H9 (cell line): ENCODE data around the gene SLC12A4. TPM values are rescaled to one million over a fixed set of nuclear protein-coding genes. Genes with fewer than 3 reads are reported as not detected.

Experiments used
- DNase-seq: peaks from one replicate; pipeline ENCODE4 v3.0.0-alpha.2; 2017
- H2AFZ ChIP-seq: one replicate; pipeline ENCODE4 v1.6.1; 2013; ENCODE audit warnings: mild to moderate bottlenecking, low read length, control low read depth, moderate library complexity
- H2AK5ac ChIP-seq: 2 replicates; pipeline ENCODE4 v1.6.1; 2013; ENCODE audit warnings: low read length, control low read depth, mixed read lengths; ENCODE audit not compliant: insufficient read length
- H2BK120ac ChIP-seq: one replicate; pipeline ENCODE4 v1.6.1; 2013; ENCODE audit warnings: low read depth, mild to moderate bottlenecking, low read length, control low read depth, inconsistent platforms; ENCODE audit not compliant: poor library complexity, severe bottlenecking
- H2BK12ac ChIP-seq: 2 replicates; pipeline ENCODE4 v1.6.1; 2013; ENCODE audit warnings: low read length, control low read depth, mixed read lengths, low read depth; ENCODE audit not compliant: insufficient read length
- H2BK15ac ChIP-seq: 2 replicates; pipeline ENCODE4 v1.6.1; 2013; ENCODE audit warnings: low read depth, low read length, control low read depth
- H2BK20ac ChIP-seq: one replicate; pipeline ENCODE4 v1.6.1; 2013; ENCODE audit warnings: low read depth, mild to moderate bottlenecking, low read length, control low read depth, inconsistent platforms; ENCODE audit not compliant: poor library complexity, severe bottlenecking
- H2BK5ac ChIP-seq: 2 replicates; pipeline ENCODE4 v1.6.1; 2013; ENCODE audit warnings: low read length, control low read depth, mixed read lengths; ENCODE audit not compliant: insufficient read length
- H3K14ac ChIP-seq: 2 replicates; pipeline ENCODE4 v1.6.1; 2013; ENCODE audit warnings: low read length, control low read depth; ENCODE audit not compliant: insufficient read depth
- H3K18ac ChIP-seq: 2 replicates; pipeline ENCODE4 v1.6.1; 2013; ENCODE audit warnings: low read depth, mild to moderate bottlenecking, mixed read lengths, low read length, control low read depth; ENCODE audit not compliant: insufficient read length
- H3K23ac ChIP-seq: 2 replicates; pipeline ENCODE4 v1.6.1; 2013; ENCODE audit warnings: low read length, control low read depth, mixed read lengths, low read depth; ENCODE audit not compliant: insufficient read length
- H3K23me2 ChIP-seq: 2 replicates; pipeline ENCODE4 v1.6.1; 2013; ENCODE audit warnings: low read depth, mild to moderate bottlenecking, mixed read lengths, low read length, control low read depth; ENCODE audit not compliant: insufficient read length, poor library complexity, severe bottlenecking
- H3K27ac ChIP-seq: 2 replicates; pipeline ENCODE4 v1.5.1; 2013; ENCODE audit warnings: low read length, control low read depth, mixed read lengths, low read depth; ENCODE audit not compliant: insufficient read length
- H3K27me3 ChIP-seq: 2 replicates; pipeline ENCODE4 v1.6.1; 2013; ENCODE audit warnings: low read length, control low read depth, inconsistent platforms; ENCODE audit not compliant: insufficient read depth
- H3K4ac ChIP-seq: 2 replicates; pipeline ENCODE4 v1.6.1; 2013; ENCODE audit warnings: low read depth, mild to moderate bottlenecking, control low read depth, inconsistent platforms, low read length, moderate library complexity
- H3K4me1 ChIP-seq: 2 replicates; pipeline ENCODE4 v1.6.1; 2013; ENCODE audit warnings: low read length, control low read depth, inconsistent platforms; ENCODE audit not compliant: insufficient read depth
- H3K4me2 ChIP-seq: 2 replicates; pipeline ENCODE4 v1.6.1; 2013; ENCODE audit warnings: low read length, control low read depth, mixed read lengths; ENCODE audit not compliant: insufficient read length, insufficient read depth
- H3K56ac ChIP-seq: 2 replicates; pipeline ENCODE4 v1.6.1; 2013; ENCODE audit warnings: low read depth, mild to moderate bottlenecking, mixed read lengths, low read length, control low read depth; ENCODE audit not compliant: insufficient read length
- H3K79me1 ChIP-seq: 2 replicates; pipeline ENCODE4 v1.6.1; 2013; ENCODE audit warnings: low read depth, mild to moderate bottlenecking, moderate library complexity, low read length, control low read depth, inconsistent platforms; ENCODE audit not compliant: insufficient read depth, poor library complexity, severe bottlenecking
- H3K79me2 ChIP-seq: 2 replicates; pipeline ENCODE4 v1.6.1; 2013; ENCODE audit warnings: low read length, control low read depth, inconsistent platforms; ENCODE audit not compliant: insufficient read depth
- H3K9ac ChIP-seq: 2 replicates; pipeline ENCODE4 v1.6.1; 2013; ENCODE audit warnings: low read length, control low read depth, mixed read lengths; ENCODE audit not compliant: insufficient read length; ENCODE audit errors: extremely low read depth
- H3K9me3 ChIP-seq: one replicate; pipeline ENCODE4 v1.6.1; 2013; ENCODE audit warnings: low read depth, low read length, inconsistent platforms; ENCODE audit not compliant: control insufficient read depth
- H3T11ph ChIP-seq: one replicate; pipeline ENCODE4 v1.6.1; 2013; ENCODE audit warnings: mild to moderate bottlenecking, low read length, control low read depth, inconsistent platforms
- H4K20me1 ChIP-seq: one replicate; pipeline ENCODE4 v1.6.1; 2013; ENCODE audit not compliant: control insufficient read depth, insufficient read length, insufficient read depth
- H4K5ac ChIP-seq: 2 replicates; pipeline ENCODE4 v1.6.1; 2013; ENCODE audit warnings: low read depth, mild to moderate bottlenecking, mixed read lengths, low read length, control low read depth; ENCODE audit not compliant: insufficient read length
- H4K8ac ChIP-seq: replicated peaks from 2 replicates; pipeline ENCODE4 v1.6.1; 2013; ENCODE audit warnings: low read length, control low read depth, mixed read lengths, low read depth; ENCODE audit not compliant: insufficient read length
- H4K91ac ChIP-seq: 2 replicates; pipeline ENCODE4 v1.6.1; 2013; ENCODE audit warnings: low read depth, mild to moderate bottlenecking, moderate library complexity, mixed read lengths, low read length, control low read depth; ENCODE audit not compliant: insufficient read length
- H3K27ac Mint-ChIP-seq, 3 experiments: 2 replicates in 2 of 3; 3 replicates in 1 of 3; pipeline ENCODE4 v1.8.0; 2020 to 2021; ENCODE audit warnings: mixed read lengths in 3 of 3, mild to moderate bottlenecking in 1 of 3, moderate library complexity in 1 of 3
- H3K27me3 Mint-ChIP-seq: 2 replicates; pipeline ENCODE4 v1.8.0; 2021; ENCODE audit warnings: low read depth, mild to moderate bottlenecking, moderate library complexity, mixed read lengths
- H3K36me3 Mint-ChIP-seq, 3 experiments: 2 replicates in 2 of 3; 3 replicates in 1 of 3; pipeline ENCODE4 v1.8.0; 2020 to 2021; ENCODE audit warnings: low read depth in 3 of 3, mixed read lengths in 3 of 3; ENCODE audit not compliant: insufficient read depth in 1 of 3
- H3K4me1 Mint-ChIP-seq, 2 experiments: 2 replicates each; pipeline ENCODE4 v1.8.0; 2020; ENCODE audit warnings: mixed read lengths in 2 of 2
- H3K4me3 Mint-ChIP-seq, 2 experiments: 2 replicates in 1 of 2; 3 replicates in 1 of 2; pipeline ENCODE4 v1.8.0; 2020 to 2021; ENCODE audit warnings: mild to moderate bottlenecking in 2 of 2, mixed read lengths in 2 of 2, moderate library complexity in 1 of 2
- H3K9me3 Mint-ChIP-seq, 2 experiments: 2 replicates in 1 of 2; 3 replicates in 1 of 2; pipeline ENCODE4 v1.8.0; 2020; ENCODE audit warnings: mild to moderate bottlenecking in 2 of 2, mixed read lengths in 2 of 2, moderate library complexity in 1 of 2
- CTCF ChIP-seq: fragments of 200-600 bp; sonication (generic); conservative IDR thresholded peaks from 3 replicates; pipeline ENCODE4 v1.8.0; 2021; ENCODE audit warnings: antibody characterized with exemption, mild to moderate bottlenecking
- WGBS: extraction: QIAGEN DNeasy Blood & Tissue Kit; methylation state at CpG from one replicate; pipeline ENCODE4 v1.1.7; 2013; ENCODE audit warnings: missing lambda C conversion rate, low lambda C conversion rate, mixed read lengths; ENCODE audit not compliant: insufficient read length; ENCODE audit errors: extremely low coverage; 5-methylcytosine and 5-hydroxymethylcytosine counted together
- total RNA-seq: library from RNA; stranded (reverse); gene quantifications from 2 replicates; pipeline ENCODE4 v1.2.1, GENCODE V29; 2021

Gene SLC12A4
- total RNA-seq, 1 experiment from 2014 or later: 46.7 TPM

GRCh38 chr16:67926181-67926750 lies 42.2 kb downstream of the SLC12A4 start:
- H3K9ac ChIP-seq: no peak overlapping the region
- TF ChIP-seq CTCF: peak; percentile 37
- no peak overlapping the region for H2BK120ac ChIP-seq
- H2AK5ac ChIP-seq: no peak overlapping the region
- H3K4ac ChIP-seq: no peak overlapping the region
- no peaks in the 10 kb centered on the region for H3K9me3 ChIP-seq
- H3K14ac ChIP-seq: no peak overlapping the region
- Mint-ChIP-seq H3K27me3 (no peaks in the 10 kb centered on the region), H3K36me3 (peaks cover 5 to 20% (median 14%) of the 10 kb centered on the region in 3 experiments), H3K27ac (peak overlapping the region; percentile 61 to 85 (median 82); a peak in 3 of 7 replicates), H3K9me3 (no peaks in the 10 kb centered on the region), H3K4me3 (peak overlapping the region in 1 of 2 experiments; percentile 14; a peak in 2 of 5 replicates), H3K4me1 (peaks cover 4 to 16% of the 10 kb centered on the region in 2 experiments; a peak in 2 of 4 replicates)
- no peaks in the 10 kb centered on the region for H4K20me1 ChIP-seq
- no peak overlapping the region for H4K5ac ChIP-seq
- H4K8ac ChIP-seq: no peak overlapping the region
- no peak overlapping the region for H4K91ac ChIP-seq
- H3K18ac ChIP-seq: no peak overlapping the region
- H2BK20ac ChIP-seq: no peak overlapping the region
- H2BK5ac ChIP-seq: no peak overlapping the region
- no peaks in the 10 kb centered on the region for H3K23me2 ChIP-seq
- H3K27ac ChIP-seq: no peak overlapping the region
- H3K4me1 ChIP-seq: no peaks in the 10 kb centered on the region
- no peak overlapping the region for H3T11ph ChIP-seq
- H2BK12ac ChIP-seq: no peak overlapping the region
- H3K4me2 ChIP-seq: no peak overlapping the region
- H3K27me3 ChIP-seq: no peaks in the 10 kb centered on the region
- H3K79me2 ChIP-seq: no peaks in the 10 kb centered on the region
- H3K56ac ChIP-seq: no peak overlapping the region
- H2BK15ac ChIP-seq: no peak overlapping the region
- H3K79me1 ChIP-seq: no peaks in the 10 kb centered on the region
- no CpG with 5 or more reads among the region's 13 CpGs for WGBS
- H3K23ac ChIP-seq: no peak overlapping the region
- DNase-seq: no peak
- H2AFZ ChIP-seq: no peak overlapping the region
